Erythroblast (primary cell): ENCODE data around the gene KATNB1.
"Not testable (repeated sequence)": the region's sequence is repeated elsewhere in the genome, so short reads cannot be mapped to it uniquely, and the experiment has no call there.

Source experiments
- DNase-seq, 2 experiments: peaks; one replicate each; lab custom pipeline; 2025; lab: John Stamatoyannopoulos, UW
- GATA1 ChIP-seq: IDR thresholded peaks from 2 replicates; pipeline ENCODE4 v1.6.1; 2011; ENCODE audit warnings: low read depth, mild to moderate bottlenecking, control low read depth, low read length, moderate library complexity
- POLR2A ChIP-seq: IDR thresholded peaks from 2 replicates; pipeline ENCODE4 v1.6.1; 2011; ENCODE audit warnings: mild to moderate bottlenecking, low read length

The KATNB1 gene

GRCh38 chr16:57725554-57725953 is 10.0 kb upstream of the KATNB1 start:
- TF ChIP-seq GATA1, result no peak
- TF ChIP-seq POLR2A, result no peak

GRCh38 chr16:57725976-57726375 is 9.6 kb upstream of the KATNB1 start:
- no peak for DNase-seq
- TF ChIP-seq GATA1, result no peak
- TF ChIP-seq POLR2A, result no peak

More at GRCh38 chr16:57725554-57725953, 10.0 kb upstream of the KATNB1 start:
- no peak for DNase-seq

GRCh38 chr16:57726433-57726947 is 9.1 kb upstream of the KATNB1 start:
- DNase-seq, result no peak
- no peak for TF ChIP-seq POLR2A
- TF ChIP-seq GATA1, result no peak

GRCh38 chr16:57727610-57728009 is 8.0 kb upstream of the KATNB1 start:
- no peak for DNase-seq
- TF ChIP-seq POLR2A, result no peak

GRCh38 chr16:57728336-57729181 is 7.0 kb upstream of the KATNB1 start:
- TF ChIP-seq GATA1 (no peak), POLR2A (no peak)
- no peak for DNase-seq

GRCh38 chr16:57729182-57729484 is 6.4 kb upstream of the KATNB1 start:
- TF ChIP-seq POLR2A (no peak), GATA1 (no peak)
- no peak for DNase-seq

GRCh38 chr16:57729852-57730251 is 5.7 kb upstream of the KATNB1 start:
- not testable (repeated sequence) for DNase-seq

- no peak for DNase-seq
- no peak for TF ChIP-seq GATA1
- no peak for TF ChIP-seq POLR2A
Observed at GRCh38 chr16:57730771-57731730, 4.5 kb upstream of the KATNB1 start.

GRCh38 chr16:57732037-57732436 is 3.5 kb upstream of the KATNB1 start:
- TF ChIP-seq GATA1 (no peak), POLR2A (no peak)

GRCh38 chr16:57732714-57733113 is 2.9 kb upstream of the KATNB1 start:
- DNase-seq, result peak; percentile 15 to 49
- no peak for TF ChIP-seq POLR2A
- no peak for TF ChIP-seq GATA1

More at GRCh38 chr16:57732037-57732436, 3.5 kb upstream of the KATNB1 start:
- no peak for DNase-seq

- no peak for TF ChIP-seq POLR2A
- no peak for TF ChIP-seq GATA1
- DNase-seq, result no peak
Observed at GRCh38 chr16:57734308-57734924, 1.2 kb upstream of the KATNB1 start.

- TF ChIP-seq POLR2A (peak; percentile 83), GATA1 (no peak)
- peak; percentile 100 for DNase-seq
Observed at GRCh38 chr16:57734925-57735754, 430 bp upstream of the KATNB1 start.
